ENCODE results near the gene TAX1BP1.
"Not testable (repeated sequence)": the region's sequence is repeated elsewhere in the genome, so short reads cannot be mapped to it uniquely, and the experiment has no call there.

TAX1BP1 gene

GRCh38 chr7:27740449-27741086 is 606 bp downstream of the TAX1BP1 start:
- DNase-seq = peak; percentile 43 to 73 (median 59)

DNA sequence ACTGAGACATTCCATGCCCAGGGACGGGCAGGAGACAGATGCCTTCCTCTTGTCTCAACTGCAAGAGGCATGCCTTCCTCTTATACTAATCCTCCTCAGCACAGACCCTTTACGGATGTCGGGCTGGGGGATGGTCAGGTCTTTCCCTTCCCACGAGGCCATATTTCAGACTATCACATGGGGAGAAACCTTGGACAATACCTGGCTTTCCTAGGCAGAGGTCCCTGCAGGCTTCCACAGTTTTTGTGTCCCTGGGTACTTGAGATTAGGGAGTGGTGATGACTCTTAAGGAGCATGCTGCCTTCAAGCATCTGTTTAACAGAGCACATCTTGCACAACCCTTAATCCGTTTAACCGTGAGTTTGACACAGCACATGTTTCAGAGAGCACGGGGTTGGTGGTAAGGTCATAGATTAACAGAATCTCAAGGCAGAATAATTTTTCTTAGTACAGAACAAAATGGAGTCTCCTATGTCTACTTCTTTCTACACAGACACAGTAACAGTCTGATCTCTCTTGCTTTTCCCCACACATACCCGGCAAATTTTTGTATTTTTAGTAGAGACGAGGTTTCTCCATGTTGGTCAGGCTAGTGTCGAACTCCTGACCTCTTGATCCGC is 2.2 kb downstream of the TAX1BP1 start:
- DNase-seq = not testable (repeated sequence)

DNA sequence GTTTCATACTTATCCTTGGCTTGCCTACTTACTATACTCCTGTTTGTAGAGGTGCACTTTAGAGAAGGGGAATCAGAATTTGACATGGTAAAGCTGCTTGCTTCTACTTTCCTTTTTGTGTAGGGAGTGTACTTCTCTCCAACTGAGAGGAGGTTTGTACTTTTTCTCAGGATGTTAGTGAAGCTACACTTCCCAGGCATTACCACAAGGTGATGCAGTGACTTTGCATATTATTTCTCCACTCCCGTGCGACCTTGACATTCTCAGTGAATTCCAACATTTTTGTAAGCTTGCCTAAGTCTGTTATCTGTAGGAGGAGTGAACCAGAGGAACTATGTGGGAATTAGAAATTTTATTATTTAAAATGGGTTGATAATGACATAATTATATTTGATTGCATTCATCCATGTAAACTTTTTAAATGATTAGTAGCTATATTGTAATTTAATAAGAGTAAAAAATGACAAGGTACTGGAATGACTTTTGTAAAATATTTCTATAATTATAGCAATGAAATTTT is 5.2 kb downstream of the TAX1BP1 start:
- DNase-seq = no peak

- DNase-seq = no peak
Observed at GRCh38 chr7:27746486-27746885, 6.5 kb downstream of the TAX1BP1 start.

DNA sequence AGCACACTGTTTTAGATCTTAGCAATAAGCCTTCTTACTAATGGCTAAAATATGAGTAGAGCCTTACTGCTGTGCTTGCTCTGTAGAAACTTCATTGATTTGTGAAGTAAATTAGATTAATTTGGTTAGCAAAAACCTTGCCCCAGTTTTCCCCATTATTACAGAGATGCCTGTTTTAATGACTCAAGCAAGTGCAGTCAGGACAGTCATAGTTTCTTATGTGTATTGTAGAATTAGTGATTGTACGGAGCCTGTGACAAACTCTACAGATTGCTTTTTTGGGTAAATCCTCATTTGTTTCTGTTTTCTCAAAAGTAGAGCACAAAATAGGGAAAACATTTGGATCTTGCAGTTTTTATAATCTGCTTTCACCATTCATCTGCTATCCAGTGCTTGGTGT is 7.0 kb downstream of the TAX1BP1 start:
- DNase-seq = no peak

DNA sequence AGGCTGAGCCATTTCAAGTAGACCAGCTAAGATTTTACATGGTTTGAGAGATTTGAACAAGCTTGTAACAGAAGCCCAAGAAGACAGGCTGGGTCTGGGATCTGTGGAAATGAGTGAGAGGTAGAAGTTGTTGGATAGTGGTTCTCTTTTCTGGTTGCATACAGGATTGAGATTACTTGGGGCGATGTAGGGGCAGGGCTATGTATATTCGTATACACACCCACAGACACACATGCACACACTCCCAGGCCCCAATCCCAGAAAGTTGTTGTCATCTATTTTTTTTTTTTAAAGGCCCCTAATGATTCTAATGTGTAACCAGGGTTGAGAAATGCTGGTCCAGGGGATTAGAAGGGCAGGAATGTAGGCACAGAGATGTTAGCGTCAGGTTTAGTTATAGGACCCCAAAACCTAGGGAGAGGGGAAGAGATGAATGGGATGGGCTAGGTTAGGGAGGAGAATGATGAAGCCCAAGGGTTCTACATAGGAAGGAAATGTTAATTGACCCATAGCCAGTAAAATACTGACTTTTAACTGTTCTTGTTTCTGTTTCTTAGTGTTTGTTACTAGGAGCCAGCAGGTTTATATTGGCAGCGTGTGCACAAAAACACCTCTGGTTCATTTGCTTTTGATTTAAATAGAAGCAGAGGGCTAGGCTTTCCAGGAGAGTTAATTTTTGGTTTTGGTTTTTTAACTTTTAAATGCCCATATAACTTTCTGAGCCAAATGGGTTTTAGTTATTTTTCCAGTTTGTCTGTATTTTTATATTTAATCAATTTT is 7.8 kb downstream of the TAX1BP1 start:
- DNase-seq = no peak

- DNase-seq = no peak
Observed at GRCh38 chr7:27750316-27750715, 10.4 kb downstream of the TAX1BP1 start.

DNA sequence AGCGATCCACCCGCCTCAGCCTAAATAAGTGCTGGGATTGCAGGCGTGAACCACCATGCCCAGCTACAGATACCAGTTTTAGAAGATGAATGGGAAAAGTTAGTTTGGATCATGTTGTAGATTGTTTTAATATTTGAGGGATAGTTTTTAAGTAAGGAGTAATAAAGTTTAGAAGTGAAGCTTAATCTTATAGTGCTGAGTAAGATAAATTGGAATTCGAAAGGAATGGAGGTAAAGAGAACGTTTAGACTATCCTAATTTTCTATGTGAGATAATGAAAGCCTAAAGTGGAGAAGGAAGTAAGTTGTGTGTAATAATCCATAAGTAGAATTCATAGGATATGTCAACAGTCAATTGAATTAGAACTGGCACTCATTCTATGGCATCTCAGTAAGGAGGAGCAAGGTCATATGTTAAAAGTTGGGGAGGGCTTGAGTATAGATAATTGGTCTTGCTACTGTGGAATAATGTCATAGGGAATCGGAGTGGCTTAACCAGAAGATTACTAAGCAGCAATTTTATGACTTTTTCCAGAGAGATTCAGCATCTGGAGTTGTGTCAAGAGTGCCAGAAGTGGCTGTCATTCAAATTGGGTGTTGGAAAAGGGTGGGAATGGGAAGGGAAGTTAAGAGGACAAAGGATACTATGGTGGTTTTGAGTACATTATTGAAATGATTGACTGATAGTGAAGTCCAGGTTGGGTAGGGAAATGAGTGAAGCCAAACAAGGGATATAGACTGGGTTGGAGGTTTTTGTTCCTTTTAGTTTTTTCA is 12.1 kb downstream of the TAX1BP1 start:
- no peak for DNase-seq

DNA sequence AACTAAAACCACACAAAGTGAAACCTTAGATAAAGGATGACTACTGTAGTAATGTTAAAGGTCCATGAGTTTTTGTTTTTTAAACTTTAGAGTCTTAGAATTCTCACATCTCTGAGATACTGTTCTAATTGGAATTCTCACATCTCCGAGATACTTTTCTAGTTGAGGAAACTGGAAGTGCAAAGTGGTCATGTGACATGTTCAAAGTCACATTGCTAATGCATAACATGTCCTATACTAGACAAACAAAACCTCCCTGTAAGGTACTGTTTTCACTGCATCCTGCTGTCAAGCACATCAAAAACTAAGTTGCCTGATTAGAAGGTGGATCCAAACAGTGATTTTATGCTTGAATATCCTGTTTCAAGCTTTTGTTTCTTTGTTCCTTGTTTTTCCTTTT is 13.9 kb downstream of the TAX1BP1 start:
- no peak for DNase-seq

- DNase-seq = no peak
Observed at GRCh38 chr7:27756298-27756697, 16.3 kb downstream of the TAX1BP1 start.

GRCh38 chr7:27759491-27759890 is 19.5 kb downstream of the TAX1BP1 start:
- DNase-seq = no peak

- no peak for DNase-seq
Observed at GRCh38 chr7:27762062-27762461, 22.1 kb downstream of the TAX1BP1 start.

DNA sequence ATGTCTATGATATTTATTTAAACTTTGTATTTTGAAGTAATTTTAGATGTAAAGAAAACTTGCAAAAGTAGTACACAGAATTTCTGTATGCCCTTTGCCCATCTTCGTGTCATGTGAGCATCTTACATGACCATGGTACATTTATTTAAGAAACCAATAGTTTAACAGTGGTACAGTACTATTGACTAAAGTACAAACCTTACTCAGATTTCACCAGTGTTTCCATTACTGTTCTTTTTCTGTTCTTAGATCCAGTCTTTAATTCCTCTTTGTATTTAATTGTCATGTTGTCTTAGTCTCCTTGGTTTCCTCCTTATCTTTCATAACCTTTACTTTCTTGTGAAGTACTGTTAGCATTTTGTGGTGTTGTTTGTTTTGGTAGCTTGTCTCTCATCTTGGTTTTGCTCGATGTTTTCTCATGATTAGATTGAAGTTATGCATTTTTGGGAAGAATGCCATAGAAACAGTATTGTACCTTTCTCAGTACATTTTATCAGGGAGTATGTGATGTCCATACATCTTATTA is 24.1 kb downstream of the TAX1BP1 start:
- no peak for DNase-seq

DNA sequence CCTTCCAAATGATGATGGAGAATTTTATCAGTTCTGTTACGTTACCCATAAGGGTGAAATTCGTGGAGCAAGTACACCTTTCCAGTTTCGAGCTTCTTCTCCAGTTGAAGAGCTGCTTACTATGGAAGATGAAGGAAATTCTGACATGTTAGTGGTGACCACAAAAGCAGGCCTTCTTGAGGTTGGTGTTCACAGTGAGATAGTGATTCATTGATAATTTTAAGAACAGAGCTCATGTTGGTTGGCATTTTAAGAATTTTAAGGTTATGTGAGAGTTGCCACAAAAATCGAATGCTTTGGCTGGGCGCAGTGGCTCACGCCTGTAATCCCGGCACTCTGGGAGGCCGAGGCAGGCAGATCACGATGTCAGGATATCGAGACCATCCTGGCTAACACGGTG is 25.9 kb downstream of the TAX1BP1 start:
- DNase-seq = no peak

DNA sequence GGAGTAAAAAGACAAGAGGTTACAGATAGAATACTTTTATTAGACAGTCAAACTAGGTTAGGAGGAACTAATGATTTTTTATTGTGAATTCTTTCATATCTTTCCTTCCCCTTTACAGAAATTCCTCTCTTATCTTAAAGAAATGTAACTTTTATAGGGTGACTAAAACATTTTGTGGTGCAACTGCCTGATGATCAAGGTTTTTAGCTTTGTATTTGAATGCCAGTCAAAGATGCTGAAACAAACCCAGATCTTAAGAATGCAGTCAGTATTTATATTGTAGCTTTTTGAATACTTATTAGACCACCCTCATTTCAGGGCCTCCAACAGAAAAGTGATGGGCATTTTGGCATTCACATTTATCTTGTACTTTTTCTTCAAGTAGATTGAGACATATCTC is 27.4 kb downstream of the TAX1BP1 start:
- DNase-seq = no peak

GRCh38 chr7:27771111-27771510 is 31.1 kb downstream of the TAX1BP1 start:
- no peak for DNase-seq

DNA sequence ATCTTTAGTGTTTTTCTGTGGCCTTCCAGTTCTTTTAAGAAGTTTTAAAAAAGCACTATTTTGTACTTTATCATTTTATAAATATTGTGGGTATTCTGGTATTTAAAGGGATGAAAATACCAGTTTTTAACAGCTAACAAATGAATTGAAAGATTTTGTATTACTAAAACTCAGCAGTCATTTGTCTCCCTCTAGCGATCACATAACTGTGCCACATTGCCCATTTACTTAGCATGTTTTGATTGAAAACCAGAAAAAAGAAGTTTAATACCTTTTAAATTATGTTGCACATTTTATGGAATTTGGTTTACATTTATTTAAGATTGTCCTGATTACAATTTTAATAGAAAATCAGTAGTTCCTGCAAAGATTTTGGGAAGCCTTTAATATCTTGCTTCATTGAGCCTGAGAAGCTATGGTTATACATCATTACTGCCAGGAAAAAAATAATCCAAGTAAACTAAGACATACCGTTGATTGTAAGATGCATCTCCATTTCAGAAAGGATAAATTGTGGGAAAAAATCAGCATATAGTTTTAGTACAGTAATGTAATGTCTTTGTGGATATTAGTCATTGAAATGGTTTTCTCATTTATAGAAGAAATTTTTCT is 34.9 kb downstream of the TAX1BP1 start:
- DNase-seq = no peak

DNA sequence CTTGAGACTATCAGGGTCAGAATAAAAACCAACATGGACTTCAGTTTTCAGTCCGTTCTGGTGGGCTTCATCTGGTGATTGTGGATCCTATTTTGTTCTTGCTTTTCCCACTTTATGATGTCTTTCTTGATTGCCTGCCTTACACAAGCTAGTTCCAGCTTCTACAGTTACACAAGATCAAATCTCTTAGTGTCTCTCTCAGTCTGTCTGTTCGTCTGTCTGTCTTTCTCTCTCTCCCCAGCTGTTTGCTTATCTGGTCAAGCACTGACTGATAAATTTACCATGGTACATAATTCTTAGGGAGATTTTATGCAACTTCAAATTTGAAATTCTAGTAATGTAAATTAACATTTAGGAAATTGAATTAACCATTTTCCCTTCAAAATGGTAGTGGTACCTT is 35.8 kb downstream of the TAX1BP1 start:
- no peak for DNase-seq

DNA sequence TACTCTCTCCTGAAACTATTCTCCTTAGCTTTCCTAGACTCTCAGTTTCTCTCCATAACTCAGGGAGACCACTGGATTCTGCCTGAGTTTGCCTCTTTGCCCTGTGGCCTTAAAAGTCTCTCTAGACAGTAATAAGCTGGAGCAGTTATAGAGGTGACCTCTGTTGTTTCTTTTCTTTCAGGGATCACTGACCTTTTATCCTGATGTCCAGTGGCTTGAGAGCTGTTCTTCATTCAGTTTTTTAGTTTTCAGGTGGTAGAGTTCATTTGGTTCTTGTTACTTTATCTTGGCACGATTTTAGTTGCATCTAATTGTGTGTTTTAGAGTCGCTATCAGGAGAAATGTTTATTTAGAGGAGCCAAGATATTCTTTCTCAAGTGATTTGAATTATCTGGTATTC is 37.7 kb downstream of the TAX1BP1 start:
- DNase-seq = no peak

DNA sequence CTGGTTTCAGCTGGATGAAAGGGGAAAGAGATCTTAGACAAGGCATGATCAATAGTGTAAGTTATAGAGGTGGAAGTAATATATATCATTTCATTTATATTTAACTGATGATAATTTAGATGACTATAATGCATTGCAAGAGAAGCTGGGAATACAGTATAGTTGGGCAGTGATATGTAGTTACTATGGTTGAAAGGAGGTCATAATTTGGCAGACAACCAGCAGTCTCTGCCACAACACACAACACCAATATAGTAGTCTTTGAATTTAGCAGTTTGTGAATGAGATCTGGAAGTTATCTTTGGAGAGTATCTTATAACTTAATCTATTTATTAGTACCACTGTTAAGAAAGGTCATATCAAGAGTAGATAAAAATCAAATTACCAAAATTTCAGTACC is 39.9 kb downstream of the TAX1BP1 start:
- no peak for DNase-seq

DNA sequence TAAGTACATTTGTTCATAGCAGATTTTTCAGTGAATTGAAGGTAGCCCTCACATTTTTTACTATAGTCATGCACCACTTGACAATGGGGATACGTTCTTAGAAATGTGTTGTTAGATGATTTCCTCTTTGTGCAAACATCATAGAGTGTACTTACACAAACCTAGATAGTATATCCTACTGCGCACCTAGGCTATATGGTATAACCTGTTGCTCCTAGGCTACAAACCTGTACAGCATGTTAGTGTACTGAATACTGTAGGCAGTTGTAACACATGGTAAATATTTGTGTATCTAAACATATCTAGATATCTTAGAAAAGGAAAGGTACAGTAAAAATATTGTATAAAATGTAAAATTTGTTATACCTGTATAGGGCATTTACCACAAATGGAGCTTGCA is 41.2 kb downstream of the TAX1BP1 start:
- DNase-seq = no peak

- DNase-seq = no peak
Observed at GRCh38 chr7:27782849-27783248, 42.9 kb downstream of the TAX1BP1 start.

All from activated naive CD4-positive, alpha-beta T cell (primary cell).